ENCODE data around the gene TMEM109. TPM values are rescaled to one million over a fixed set of nuclear protein-coding genes. Genes with fewer than 3 reads are reported as not detected.

TMEM109 gene
- total and polyA plus RNA-seq, 2 of the 13 experiments (the other 11 are each of a cell fraction or from before 2014, with no cell fraction given), result 7.7 to 18.0 TPM

GRCh38 chr11:60906132-60906972, 7.6 kb upstream of the TMEM109 start, which contains the start of gene PRPF19 (continued):
- peak; percentile 97 for TF ChIP-seq ARID4A (CRISPR knock-in tag; IDR thresholded peaks at IDR 0.05; ENCODE audit: borderline replicate concordance)
- peak; percentile 78 for TF ChIP-seq KMT2B (CRISPR knock-in tag; IDR thresholded peaks at IDR 0.05)
- no peak for TF ChIP-seq PPARG (CRISPR knock-in tag; conservative IDR thresholded peaks at IDR 0.05)
- TF ChIP-seq ZNF567 (CRISPR knock-in tag; IDR thresholded peaks at IDR 0.05; ENCODE audit: borderline replicate concordance), result no peak
- peak; percentile 71; the same call in 1 of the 2 replicates for TF ChIP-seq E2F1 (CRISPR knock-in tag; IDR thresholded peaks at IDR 0.05)
- TF ChIP-seq ZNF552 (CRISPR knock-in tag; IDR thresholded peaks at IDR 0.05; ENCODE audit: borderline replicate concordance), result peak; percentile 44; the same call in 1 of the 2 replicates
- 0 out of 2 replicates have a peak, but pooled peaks have one; percentile 39 for TF ChIP-seq ZBTB33 (CRISPR knock-in tag; IDR thresholded peaks at IDR 0.05)
- TF ChIP-seq NFYC (CRISPR knock-in tag; IDR thresholded peaks at IDR 0.05), result peak; percentile 80
- peak; percentile 59; the same call in 1 of the 2 replicates for TF ChIP-seq MXD1 (CRISPR knock-in tag; IDR thresholded peaks at IDR 0.05)
- TF ChIP-seq THAP11 (CRISPR knock-in tag; IDR thresholded peaks at IDR 0.05), result peak; percentile 98
- TF ChIP-seq ZEB1 (IDR thresholded peaks at IDR 0.05; ENCODE audit: insufficient replicate concordance, low read depth), result peak; percentile 45
- TF ChIP-seq POLR2G (IDR thresholded peaks at IDR 0.05; ENCODE audit: low read depth, low read length), result peak; percentile 95
- 0 out of 2 replicates have a peak, but pooled peaks have one; percentile 24 for TF ChIP-seq ZNF704 (CRISPR knock-in tag; IDR thresholded peaks at IDR 0.05; ENCODE audit: borderline replicate concordance)
